Measurements from ENCODE around the gene LUC7L2.

LUC7L2 gene

GRCh38 chr7:139389774-139390173 lies 30.1 kb downstream of the LUC7L2 start:
- TF ChIP-seq CTCF (IDR thresholded peaks at IDR 0.05): no peak
- peaks cover 0 to 5% (median 0%) of the 10 kb centered on the region in 4 donors for H3K4me1 ChIP-seq
- DNase-seq: no peak
- no peak overlapping the region for H3K27ac ChIP-seq
- no peaks in the 10 kb centered on the region for H3K27me3 ChIP-seq
- no peaks in the 10 kb centered on the region for H3K9me3 ChIP-seq
- peaks cover 46 to 63% (median 55%) of the 10 kb centered on the region in 3 donors for H3K36me3 ChIP-seq
- intact Hi-C loops (cut with DNase I; ENCODE audit: low total_unique reads): no loop called here
- no peak overlapping the region for H3K4me3 ChIP-seq

GRCh38 chr7:139393621-139394211 lies 34.0 kb downstream of the LUC7L2 start:
- H3K9me3 ChIP-seq: no peaks in the 10 kb centered on the region
- H3K36me3 ChIP-seq: peaks cover 21 to 37% (median 35%) of the 10 kb centered on the region in 3 donors
- no peak overlapping the region for H3K4me3 ChIP-seq
- intact Hi-C loops (cut with DNase I; ENCODE audit: low total_unique reads): no loop called here
- no peak overlapping the region for H3K27ac ChIP-seq
- H3K27me3 ChIP-seq: no peaks in the 10 kb centered on the region
- H3K4me1 ChIP-seq: peaks cover 0 to 29% (median 7%) of the 10 kb centered on the region in 4 donors
- DNase-seq: no peak
- TF ChIP-seq CTCF (IDR thresholded peaks at IDR 0.05): no peak

- Histone ChIP-seq H3K4me1 (peaks cover 0 to 29% (median 7%) of the 10 kb centered on the region in 4 donors), H3K9me3 (no peaks in the 10 kb centered on the region), H3K36me3 (peaks cover 27 to 41% (median 35%) of the 10 kb centered on the region in 3 donors), H3K4me3 (no peak overlapping the region), H3K27ac (no peak overlapping the region), H3K27me3 (no peaks in the 10 kb centered on the region)
- intact Hi-C loops (cut with DNase I; ENCODE audit: low total_unique reads): no loop called here
- DNase-seq: no peak
- TF ChIP-seq CTCF (IDR thresholded peaks at IDR 0.05): no peak
Measured at GRCh38 chr7:139394540-139394939, 34.8 kb downstream of the LUC7L2 start.

- intact Hi-C loops (cut with DNase I; ENCODE audit: low total_unique reads): no loop called here
- Histone ChIP-seq H3K4me1 (peaks cover 0 to 29% (median 7%) of the 10 kb centered on the region in 4 donors), H3K36me3 (peaks cover 31 to 46% (median 33%) of the 10 kb centered on the region in 3 donors), H3K4me3 (no peak overlapping the region), H3K27ac (peak overlapping the region in 1 of 2 donors; percentile 31), H3K27me3 (no peaks in the 10 kb centered on the region), H3K9me3 (no peaks in the 10 kb centered on the region)
- no peak for TF ChIP-seq CTCF (IDR thresholded peaks at IDR 0.05)
- no peak for DNase-seq
Measured at GRCh38 chr7:139396323-139396951, 36.7 kb downstream of the LUC7L2 start.

- no peak for DNase-seq
- Histone ChIP-seq H3K4me1 (peaks cover 0 to 29% (median 7%) of the 10 kb centered on the region in 4 donors), H3K27me3 (no peaks in the 10 kb centered on the region), H3K4me3 (no peak overlapping the region), H3K9me3 (no peaks in the 10 kb centered on the region), H3K27ac (no peak overlapping the region), H3K36me3 (peaks cover 37 to 50% (median 40%) of the 10 kb centered on the region in 3 donors)
- TF ChIP-seq CTCF (IDR thresholded peaks at IDR 0.05): no peak
- intact Hi-C loops (cut with DNase I; ENCODE audit: low total_unique reads): no loop called here
Measured at GRCh38 chr7:139397192-139397591, 37.5 kb downstream of the LUC7L2 start.
